Stimulated activated effector memory CD8-positive, alpha-beta T cell treated with anti-CD3 and anti-CD28 coated beads, Interleukin-12 subunit alpha, Interleukin-12 subunit beta, amount 100 ng/mL, for 72 hours (primary cell): ENCODE data around the gene ALPK3.

Source experiments
- ATAC-seq: fragments of 150-1000 bp; cut with Tn5 transposase; 2 replicates; pipeline ENCODE4 v1.10.0; 2021
- DNase-seq, 2 donors: peaks; one replicate each; pipeline ENCODE4 v3.0.0; 2021 to 2022; ENCODE audit warnings: low spot score in 2 of 2
- H3K27ac Mint-ChIP-seq: one replicate; pipeline ENCODE4 v1.8.0; 2022; ENCODE audit warnings: mild to moderate bottlenecking, mixed read lengths
- H3K36me3 Mint-ChIP-seq: one replicate; pipeline ENCODE4 v1.8.0; 2022; ENCODE audit warnings: mild to moderate bottlenecking, mixed read lengths
- H3K4me1 Mint-ChIP-seq: one replicate; pipeline ENCODE4 v1.8.0; 2022; ENCODE audit warnings: mixed read lengths
- H3K4me3 Mint-ChIP-seq: one replicate; pipeline ENCODE4 v1.8.0; 2022; ENCODE audit warnings: mild to moderate bottlenecking, mixed read lengths
- H3K9me3 Mint-ChIP-seq: one replicate; pipeline ENCODE4 v1.8.0; 2022; ENCODE audit warnings: mixed read lengths

Gene ALPK3

DNA sequence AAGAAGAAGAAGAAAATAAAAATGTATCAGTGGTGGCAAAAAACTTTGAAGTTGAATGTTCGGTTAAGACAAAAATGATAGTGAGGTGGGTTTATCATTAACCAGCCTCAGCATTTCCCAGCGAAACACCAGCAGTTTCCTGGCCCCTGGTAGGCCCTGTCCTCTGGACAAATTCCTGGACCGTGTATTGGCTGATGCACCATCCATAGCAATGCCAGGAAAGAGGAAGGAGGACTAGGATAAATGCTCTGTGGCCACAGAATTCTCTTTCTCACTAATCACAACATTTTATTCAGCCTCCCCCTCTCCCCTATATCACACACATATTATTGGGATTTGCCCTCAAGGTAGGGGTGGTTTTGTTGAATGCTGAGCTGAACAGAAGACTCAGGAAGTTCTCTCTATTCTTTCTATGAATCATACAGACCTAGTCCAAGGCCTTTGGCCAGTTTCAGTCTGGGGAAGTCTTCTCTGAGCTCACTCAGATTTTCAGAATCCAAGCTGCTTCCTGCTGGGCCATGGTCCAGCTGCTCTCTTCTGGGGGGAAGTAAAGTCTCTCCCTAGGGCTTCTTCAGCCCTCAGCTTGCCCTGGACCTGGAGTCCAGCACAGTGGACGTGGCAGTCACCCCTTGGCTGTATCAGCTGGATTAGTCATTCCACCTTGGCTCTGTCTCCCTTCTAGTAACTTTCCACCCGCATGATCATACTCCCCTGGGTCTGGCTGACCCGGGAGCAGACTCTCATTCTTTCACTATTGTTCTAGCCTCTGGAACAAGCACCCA lies 94.9 kb downstream of the ALPK3 start:
- no peaks in the 10 kb centered on the region for H3K36me3 Mint-ChIP-seq
- no peak overlapping the region for H3K4me3 Mint-ChIP-seq
- H3K9me3 Mint-ChIP-seq, result no peaks in the 10 kb centered on the region
- DNase-seq (no peak), ATAC-seq (no peak)
- H3K4me1 Mint-ChIP-seq, result peaks cover 23% of the 10 kb centered on the region
- peak overlapping the region; percentile 55 for H3K27ac Mint-ChIP-seq

DNA sequence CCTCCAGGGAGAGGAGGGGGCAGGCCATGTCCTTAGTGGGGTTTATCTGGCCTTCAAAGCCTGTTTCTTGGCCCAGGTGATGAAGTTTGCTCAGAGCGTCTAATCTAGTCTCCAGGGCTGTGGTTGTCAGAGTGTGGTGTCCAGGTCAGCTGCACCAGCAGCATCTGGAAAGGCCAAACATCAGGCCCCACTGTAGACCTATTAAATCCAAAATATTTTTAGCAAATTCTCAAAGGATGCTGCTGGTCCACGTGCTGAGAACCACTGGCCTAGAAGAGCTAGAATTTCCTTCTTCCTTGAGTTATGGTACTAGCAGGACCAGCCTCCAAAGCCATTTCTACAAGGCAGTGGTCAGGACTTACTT lies 96.2 kb downstream of the ALPK3 start:
- no peak overlapping the region for H3K4me3 Mint-ChIP-seq
- no peak overlapping the region for H3K27ac Mint-ChIP-seq
- no peaks in the 10 kb centered on the region for H3K36me3 Mint-ChIP-seq
- peaks cover 23% of the 10 kb centered on the region for H3K4me1 Mint-ChIP-seq
- no peak for ATAC-seq
- no peaks in the 10 kb centered on the region for H3K9me3 Mint-ChIP-seq
- no peak for DNase-seq

DNA sequence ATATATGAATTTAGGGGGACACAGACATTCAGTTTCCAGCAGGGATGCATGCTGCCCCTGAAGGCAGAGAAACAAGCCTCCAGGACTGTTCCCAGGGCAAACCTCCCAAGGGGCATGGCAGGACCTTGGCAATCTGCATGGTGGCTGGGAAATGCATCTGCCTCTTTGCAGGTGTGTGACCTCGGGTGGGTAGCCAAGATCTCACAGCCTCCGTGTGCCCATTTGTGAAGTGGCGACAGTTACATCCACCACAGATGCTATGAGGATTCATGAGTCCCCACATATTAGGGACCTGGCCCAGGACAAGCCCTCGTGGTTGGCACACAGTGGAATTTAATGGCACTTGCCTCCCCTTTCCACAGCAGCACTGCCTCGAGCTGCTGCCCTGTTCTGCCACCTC lies 97.2 kb downstream of the ALPK3 start:
- Mint-ChIP-seq H3K4me1 (peaks cover 23% of the 10 kb centered on the region), H3K36me3 (no peaks in the 10 kb centered on the region), H3K4me3 (peak overlapping the region; percentile 71), H3K9me3 (no peaks in the 10 kb centered on the region), H3K27ac (peak overlapping the region; percentile 85)
- DNase-seq, result no peak
- ATAC-seq, result no peak

DNA sequence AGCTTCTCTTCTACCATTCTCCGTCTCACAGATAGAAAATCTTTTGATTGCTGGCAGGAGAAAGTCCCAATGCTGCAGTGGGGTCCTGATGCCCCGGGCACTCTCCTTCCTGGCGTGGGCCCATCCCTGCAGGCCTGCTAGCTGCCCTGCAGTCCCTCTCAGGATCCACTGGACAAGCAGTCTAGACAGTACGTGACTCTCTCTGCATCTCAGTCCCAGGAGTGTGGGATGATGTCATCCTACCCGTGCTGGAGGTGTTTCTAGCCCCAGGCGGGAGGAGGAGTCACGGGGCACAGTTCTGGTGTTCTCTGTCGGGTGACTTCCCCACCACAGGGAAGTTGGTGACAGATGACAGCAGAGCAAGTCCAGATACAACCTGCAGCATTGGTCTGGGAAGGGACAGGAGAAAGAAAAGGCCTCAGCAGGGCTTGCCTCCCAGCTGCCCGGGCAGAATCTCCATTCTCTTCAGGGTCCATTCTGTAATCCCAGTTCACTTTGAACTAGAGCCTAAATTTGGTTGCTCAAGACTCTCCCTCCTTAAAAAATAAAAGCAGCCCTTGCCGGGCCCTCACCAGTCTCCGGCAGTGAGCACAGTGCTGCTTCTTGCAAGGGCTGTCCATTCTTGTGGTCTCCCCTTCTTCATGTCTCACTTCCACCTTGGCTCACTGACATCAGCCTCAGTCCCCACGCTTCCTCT lies 97.9 kb downstream of the ALPK3 start:
- Mint-ChIP-seq H3K36me3 (no peaks in the 10 kb centered on the region), H3K4me1 (peaks cover 23% of the 10 kb centered on the region), H3K9me3 (no peaks in the 10 kb centered on the region), H3K4me3 (peak overlapping the region; percentile 71), H3K27ac (peak overlapping the region; percentile 85)
- ATAC-seq (peak; percentile 97), DNase-seq (peak in 1 of 2 donors; percentile 38)

DNA sequence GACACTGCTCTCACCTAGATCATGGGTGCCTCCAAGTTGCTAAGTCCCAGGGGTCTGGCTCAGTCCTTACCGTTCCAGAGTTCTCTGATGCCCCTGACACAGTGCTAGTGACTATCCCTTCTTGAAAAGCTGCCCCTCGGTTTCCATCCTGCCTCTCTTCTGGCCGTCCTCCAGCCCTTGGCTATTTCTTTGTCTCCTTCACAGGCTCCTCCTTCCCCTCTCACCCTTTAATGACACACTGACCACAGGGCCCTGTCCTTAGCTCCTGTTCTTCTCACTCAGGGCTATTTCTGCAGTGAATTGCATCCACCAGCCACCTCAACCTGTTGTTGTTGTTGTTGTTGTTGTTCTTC lies 98.4 kb downstream of the ALPK3 start:
- peak; percentile 17 for ATAC-seq
- H3K4me3 Mint-ChIP-seq, result peak overlapping the region; percentile 71
- peak overlapping the region; percentile 44 for H3K27ac Mint-ChIP-seq
- no peaks in the 10 kb centered on the region for H3K9me3 Mint-ChIP-seq
- H3K36me3 Mint-ChIP-seq, result no peaks in the 10 kb centered on the region
- peaks cover 23% of the 10 kb centered on the region for H3K4me1 Mint-ChIP-seq
- DNase-seq, result no peak

DNA sequence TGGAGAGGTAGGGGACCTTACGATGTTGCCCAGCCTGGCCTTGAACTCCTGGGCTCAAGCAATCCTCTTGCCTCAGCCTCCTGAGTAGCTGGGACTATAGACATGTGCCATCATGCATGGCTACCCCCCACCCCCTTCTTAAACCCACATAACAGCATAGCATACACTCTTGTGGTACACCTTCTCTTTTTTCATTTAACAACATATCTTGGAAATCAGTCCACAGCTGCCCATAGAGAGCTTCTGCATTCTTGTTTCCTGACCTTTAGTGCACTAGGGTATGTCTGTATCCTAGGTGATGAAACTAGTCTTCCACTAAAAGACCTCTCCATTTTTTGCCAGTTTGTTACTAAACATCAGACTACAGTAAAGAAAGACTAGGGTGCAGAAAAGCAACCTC lies 100.3 kb downstream of the ALPK3 start:
- no peaks in the 10 kb centered on the region for H3K36me3 Mint-ChIP-seq
- ATAC-seq (no peak), DNase-seq (no peak)
- peak overlapping the region; percentile 6 for H3K27ac Mint-ChIP-seq
- H3K4me1 Mint-ChIP-seq, result peaks cover 20% of the 10 kb centered on the region
- H3K9me3 Mint-ChIP-seq, result no peaks in the 10 kb centered on the region
- H3K4me3 Mint-ChIP-seq, result no peak overlapping the region

DNA sequence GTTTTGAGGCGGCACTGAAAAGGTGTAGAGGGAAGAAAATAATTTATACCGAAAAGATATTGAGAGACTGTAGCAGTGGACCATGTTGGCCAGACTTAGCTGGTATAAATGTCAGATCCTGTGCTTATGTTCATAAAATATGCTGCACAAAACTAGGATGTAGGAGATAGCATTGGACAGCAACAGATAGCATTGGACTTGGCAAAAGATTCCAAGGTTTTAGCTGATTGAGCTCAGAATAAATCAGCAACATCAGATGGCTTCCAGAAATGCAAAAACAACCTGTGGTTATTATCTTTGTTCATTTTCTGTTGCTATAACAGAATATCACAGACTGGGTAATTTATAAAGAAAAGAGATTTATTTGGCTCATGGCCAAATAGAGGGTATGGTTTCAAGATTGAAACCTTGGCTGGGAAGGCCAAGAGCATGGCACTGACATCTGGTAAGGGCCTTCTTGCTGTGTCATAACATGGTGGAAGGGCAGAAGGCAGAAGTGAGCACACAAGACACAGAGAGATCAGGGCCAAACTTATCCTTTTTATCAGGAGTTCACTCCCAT lies 102.0 kb downstream of the ALPK3 start:
- Mint-ChIP-seq H3K4me1 (peaks cover 14% of the 10 kb centered on the region), H3K27ac (peak overlapping the region; percentile 51), H3K9me3 (no peaks in the 10 kb centered on the region), H3K36me3 (no peaks in the 10 kb centered on the region), H3K4me3 (no peak overlapping the region)
- DNase-seq, result no peak
- no peak for ATAC-seq

DNA sequence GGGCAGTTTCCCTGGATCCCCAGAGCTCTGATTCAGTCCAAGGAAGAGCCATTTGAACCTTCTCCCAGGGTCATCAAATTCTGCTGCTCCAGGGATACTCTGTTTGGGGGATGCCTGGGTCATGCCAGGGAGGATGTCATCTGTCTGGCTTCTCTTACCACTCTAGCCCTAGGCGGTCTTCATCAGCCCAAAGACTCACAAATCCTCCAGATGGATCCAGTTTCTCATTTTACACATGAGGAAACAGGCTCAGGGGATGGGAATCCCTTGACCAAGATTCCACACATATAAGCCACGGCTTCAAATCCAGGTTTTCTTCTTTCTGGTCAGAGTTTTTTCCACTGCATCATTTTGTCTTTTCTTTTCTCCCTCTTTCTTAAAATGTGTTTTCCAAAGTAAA lies 104.0 kb downstream of the ALPK3 start:
- no peak for DNase-seq
- ATAC-seq, result no peak
- Mint-ChIP-seq H3K27ac (peak overlapping the region; percentile 58), H3K36me3 (no peaks in the 10 kb centered on the region), H3K4me1 (no peaks in the 10 kb centered on the region), H3K9me3 (no peaks in the 10 kb centered on the region), H3K4me3 (no peak overlapping the region)

DNA sequence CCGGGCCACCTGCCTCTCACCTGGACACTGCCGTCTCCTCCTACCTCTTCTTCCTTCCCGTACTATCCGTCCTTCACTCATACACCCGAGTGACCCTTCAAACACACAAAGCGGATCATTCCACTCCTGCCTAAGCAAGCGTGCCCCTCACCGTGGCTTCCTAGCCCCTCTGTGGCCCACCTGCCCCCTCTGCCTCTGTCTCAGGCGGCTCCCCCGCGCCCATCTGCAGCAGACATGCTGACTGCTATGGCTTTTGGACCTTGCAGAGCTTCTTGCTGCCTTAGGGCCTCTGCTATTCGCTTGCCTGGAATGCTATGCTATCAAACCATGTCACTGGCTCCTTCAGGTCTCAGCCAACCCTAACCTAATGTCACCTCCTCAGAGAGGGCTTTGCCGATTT lies 105.4 kb downstream of the ALPK3 start:
- H3K27ac Mint-ChIP-seq, result peak overlapping the region; percentile 58
- no peak for ATAC-seq
- no peaks in the 10 kb centered on the region for H3K4me1 Mint-ChIP-seq
- no peak overlapping the region for H3K4me3 Mint-ChIP-seq
- H3K9me3 Mint-ChIP-seq, result no peaks in the 10 kb centered on the region
- H3K36me3 Mint-ChIP-seq, result no peaks in the 10 kb centered on the region
- no peak for DNase-seq
